Measurements from ENCODE around the gene HSPB9.

The HSPB9 gene

GRCh38 chr17:42122371-42123303 is at the start of gene HSPB9:
Gene HSPB9, plus strand, starts transcription at chr17:42122804. Its CDS starts 47 bp downstream, at chr17:42122851.
- no peak for DNase-seq

- DNase-seq = no peak
These were observed 46.8 kb upstream of the HSPB9 start for GRCh38 chr17:42075789-42076188.

- no peak for DNase-seq
These were observed 45.6 kb upstream of the HSPB9 start for GRCh38 chr17:42076797-42077559.

GRCh38 chr17:42077755-42078154 is 44.8 kb upstream of the HSPB9 start:
- no peak for DNase-seq

- DNase-seq = no peak
These were observed 44.1 kb upstream of the HSPB9 start for GRCh38 chr17:42078396-42079043.

- DNase-seq = no peak
These were observed 43.1 kb upstream of the HSPB9 start for GRCh38 chr17:42079541-42079940.

GRCh38 chr17:42081516-42082129 is 41.0 kb upstream of the HSPB9 start:
- DNase-seq = no peak

GRCh38 chr17:42087042-42087701 is 35.4 kb upstream of the HSPB9 start:
- no peak for DNase-seq

- DNase-seq = no peak
These were observed 34.6 kb upstream of the HSPB9 start for GRCh38 chr17:42087736-42088705.

- DNase-seq = no peak
These were observed 33.9 kb upstream of the HSPB9 start for GRCh38 chr17:42088736-42089135.

GRCh38 chr17:42090964-42091790 is 31.4 kb upstream of the HSPB9 start:
- DNase-seq = no peak

GRCh38 chr17:42092939-42093338 is 29.7 kb upstream of the HSPB9 start:
- DNase-seq = no peak

GRCh38 chr17:42094375-42095069 is 28.1 kb upstream of the HSPB9 start:
- no peak for DNase-seq

- no peak for DNase-seq
These were observed 26.1 kb upstream of the HSPB9 start for GRCh38 chr17:42096360-42097111.

- no peak for DNase-seq
These were observed 24.6 kb upstream of the HSPB9 start, which contains the start of gene ZNF385C for GRCh38 chr17:42097691-42098631. Gene ZNF385C, minus strand, starts transcription at chr17:42098473. Its CDS starts 35,417 bp downstream, at chr17:42063056.

- DNase-seq = no peak
These were observed 23.7 kb upstream of the HSPB9 start for GRCh38 chr17:42098730-42099399.

Data from cortex of kidney (tissue), 1 donor.